Endothelial cell of hepatic sinusoid (primary cell): ENCODE data around the gene PRKN.

ENCODE experiments used
- in situ Hi-C: cut with HindIII; loops from 2 replicates; pipeline ENCODE4 v1.10.0; 2017; ENCODE audit warnings: low sequenced_read_pairs

The PRKN gene

DNA sequence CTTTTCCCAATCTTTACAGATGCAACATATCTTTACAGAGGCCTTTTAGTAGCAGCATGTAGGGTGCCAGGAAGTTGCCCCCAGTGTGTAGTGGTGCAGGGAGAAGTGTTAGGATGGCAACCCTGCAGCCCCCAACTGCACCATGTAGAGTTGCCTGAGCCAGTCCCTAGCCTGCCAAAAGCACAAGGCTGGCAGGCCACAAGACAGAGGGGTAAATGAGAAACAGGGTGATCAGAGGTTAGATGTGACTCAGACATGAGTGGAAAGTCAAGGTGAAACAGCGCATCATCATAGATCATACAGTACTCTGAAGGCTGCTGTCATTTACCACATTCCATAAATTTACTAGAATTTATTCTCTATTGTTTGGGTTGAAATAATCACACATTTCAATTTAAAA, 467.5 kb downstream of the PRKN start:
- in situ Hi-C loops: no loop called here

DNA sequence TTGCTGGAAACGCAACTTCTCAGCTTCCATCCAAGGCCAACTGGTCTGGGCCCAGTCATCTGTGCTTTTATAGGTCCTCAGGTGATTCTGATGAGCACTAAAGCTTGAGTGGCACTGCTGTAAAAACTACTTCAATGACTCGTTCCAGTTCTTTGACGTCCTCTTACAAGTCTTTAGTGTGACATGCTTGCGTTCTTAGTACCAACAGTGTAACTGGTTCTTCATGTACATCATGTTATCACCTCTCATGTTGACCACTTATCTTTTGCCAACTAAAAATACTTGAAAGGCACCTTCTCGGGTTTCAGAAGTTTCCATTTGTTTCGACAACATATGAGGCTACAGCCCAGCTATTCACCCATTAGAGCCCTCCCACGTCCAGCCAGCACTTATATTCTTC, 468.9 kb downstream of the PRKN start:
- in situ Hi-C loops: no loop called here

GRCh38 chr6:162256361-162256760, 471.2 kb downstream of the PRKN start:
- in situ Hi-C loops: no loop called here

- in situ Hi-C loops: no loop called here
These were observed 476.3 kb downstream of the PRKN start for GRCh38 chr6:162251257-162251656.

- in situ Hi-C loops: no loop called here
These were observed 477.5 kb downstream of the PRKN start for GRCh38 chr6:162249907-162250642.

GRCh38 chr6:162245830-162246420, 481.6 kb downstream of the PRKN start:
- in situ Hi-C loops: no loop called here

DNA sequence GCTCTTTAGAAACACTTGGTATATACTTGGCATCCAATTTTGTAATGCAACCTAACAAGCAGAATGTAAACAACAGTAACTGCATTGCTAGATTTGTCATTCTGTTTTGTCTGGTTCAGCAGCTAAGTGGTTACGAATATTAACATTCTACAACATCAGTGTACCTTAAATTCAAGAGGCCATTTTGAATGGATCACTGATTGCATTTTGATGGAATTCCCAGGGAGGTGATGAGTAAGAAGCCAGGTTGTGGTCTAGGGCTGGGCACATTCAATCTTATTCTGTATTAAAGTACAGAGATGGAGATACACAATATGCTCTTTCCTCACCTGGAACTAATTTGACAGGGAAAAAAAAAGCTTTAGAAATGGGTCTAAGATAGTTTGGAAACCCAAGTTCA, 483.5 kb downstream of the PRKN start:
- in situ Hi-C loops: no loop called here

DNA sequence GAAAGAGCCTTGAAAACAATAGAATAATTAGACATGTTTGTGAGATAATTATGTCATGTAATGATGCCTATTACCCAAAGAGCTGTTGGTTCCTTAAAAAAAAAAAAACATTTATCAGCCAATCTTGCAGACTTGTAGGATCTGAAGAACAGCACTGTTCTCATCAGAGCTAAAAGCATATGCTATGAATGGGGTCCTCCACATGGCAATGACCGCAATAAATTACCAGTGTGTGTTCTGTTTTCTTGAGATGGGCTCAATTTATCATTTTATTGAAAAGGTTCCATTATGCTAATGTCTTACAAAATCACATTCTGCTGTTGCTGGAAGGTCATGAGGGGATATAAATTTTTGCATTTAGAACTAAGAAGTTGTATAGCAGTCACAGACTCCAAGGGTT, 484.7 kb downstream of the PRKN start:
- in situ Hi-C loops: no loop called here

- in situ Hi-C loops: no loop called here
These were observed 488.2 kb downstream of the PRKN start for GRCh38 chr6:162239330-162239729.

GRCh38 chr6:162238675-162239074, 488.9 kb downstream of the PRKN start:
- in situ Hi-C loops: no loop called here

DNA sequence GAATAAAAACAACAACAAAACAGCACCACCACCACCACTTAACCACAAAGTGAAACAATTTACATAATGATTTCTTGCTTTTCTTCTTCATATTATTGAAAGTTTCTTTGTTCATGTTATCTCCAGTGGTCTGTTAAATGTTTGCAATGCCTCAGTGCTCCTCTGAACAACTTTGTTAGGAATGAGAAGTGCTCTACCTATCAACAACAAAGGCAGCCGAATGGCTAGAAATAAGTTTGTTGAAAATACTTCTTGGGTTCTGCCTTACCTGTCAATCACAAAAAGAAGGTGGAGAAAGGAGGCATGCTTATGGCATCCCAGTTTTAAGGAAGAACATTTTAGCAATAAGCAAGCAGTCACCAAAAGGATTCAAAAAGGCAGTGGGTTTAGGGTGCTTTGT, 490.2 kb downstream of the PRKN start:
- in situ Hi-C loops: no loop called here

- in situ Hi-C loops: no loop called here
These were observed 492.9 kb downstream of the PRKN start for GRCh38 chr6:162234631-162235030.

DNA sequence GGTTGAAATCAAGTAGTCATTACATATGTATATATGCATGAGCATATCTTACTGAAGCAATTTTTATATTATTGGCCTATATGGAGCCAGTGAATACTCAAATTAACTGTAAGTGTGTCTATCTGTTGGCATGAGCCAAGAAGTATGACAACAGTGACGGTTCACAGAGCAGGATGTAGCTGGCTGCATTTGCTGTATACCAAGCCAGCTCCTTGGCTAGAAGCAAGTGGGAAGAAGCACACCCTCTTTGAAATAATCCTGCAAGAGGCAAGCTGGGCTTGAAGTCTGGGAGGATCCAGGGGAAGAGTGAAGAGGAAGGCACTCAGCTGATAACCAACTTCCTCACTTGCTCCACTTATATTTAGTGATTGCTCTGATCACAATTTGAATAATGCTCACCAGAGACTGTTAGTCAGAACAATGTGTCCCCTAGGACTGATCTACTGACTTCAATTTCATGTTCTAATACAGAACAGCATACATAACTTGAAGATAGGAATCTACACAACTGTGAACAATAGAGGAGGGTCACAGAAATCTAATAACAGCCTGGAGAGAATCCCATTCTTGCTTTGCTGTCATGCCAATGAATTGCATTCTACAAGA, 497.3 kb downstream of the PRKN start:
- in situ Hi-C loops: no loop called here

GRCh38 chr6:162229093-162229492, 498.5 kb downstream of the PRKN start:
- in situ Hi-C loops: no loop called here

DNA sequence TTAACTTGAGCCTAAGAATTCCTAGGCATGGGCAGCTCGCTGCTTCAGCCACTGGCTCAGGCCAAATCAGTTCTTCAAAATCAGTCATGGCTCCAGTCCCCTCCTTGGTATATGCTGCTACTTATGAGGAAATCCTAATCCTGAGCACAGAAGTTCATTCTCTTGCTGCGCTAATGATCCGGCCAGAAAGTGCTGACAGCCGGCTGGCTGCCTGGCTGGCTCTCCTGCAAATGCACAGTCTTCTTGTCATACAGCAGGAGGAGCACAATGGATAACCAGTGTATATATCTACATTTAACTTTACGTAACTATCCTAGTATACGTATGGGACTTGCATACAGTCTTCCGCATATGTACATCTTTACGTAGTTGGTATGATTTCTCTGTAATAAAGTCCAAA, 500.8 kb downstream of the PRKN start:
- in situ Hi-C loops: no loop called here

- in situ Hi-C loops: no loop called here
These were observed 505.0 kb downstream of the PRKN start for GRCh38 chr6:162222521-162222920.

- in situ Hi-C loops: no loop called here
These were observed 506.7 kb downstream of the PRKN start for GRCh38 chr6:162220876-162221275.

- in situ Hi-C loops: no loop called here
These were observed 508.3 kb downstream of the PRKN start for GRCh38 chr6:162219266-162219665.

DNA sequence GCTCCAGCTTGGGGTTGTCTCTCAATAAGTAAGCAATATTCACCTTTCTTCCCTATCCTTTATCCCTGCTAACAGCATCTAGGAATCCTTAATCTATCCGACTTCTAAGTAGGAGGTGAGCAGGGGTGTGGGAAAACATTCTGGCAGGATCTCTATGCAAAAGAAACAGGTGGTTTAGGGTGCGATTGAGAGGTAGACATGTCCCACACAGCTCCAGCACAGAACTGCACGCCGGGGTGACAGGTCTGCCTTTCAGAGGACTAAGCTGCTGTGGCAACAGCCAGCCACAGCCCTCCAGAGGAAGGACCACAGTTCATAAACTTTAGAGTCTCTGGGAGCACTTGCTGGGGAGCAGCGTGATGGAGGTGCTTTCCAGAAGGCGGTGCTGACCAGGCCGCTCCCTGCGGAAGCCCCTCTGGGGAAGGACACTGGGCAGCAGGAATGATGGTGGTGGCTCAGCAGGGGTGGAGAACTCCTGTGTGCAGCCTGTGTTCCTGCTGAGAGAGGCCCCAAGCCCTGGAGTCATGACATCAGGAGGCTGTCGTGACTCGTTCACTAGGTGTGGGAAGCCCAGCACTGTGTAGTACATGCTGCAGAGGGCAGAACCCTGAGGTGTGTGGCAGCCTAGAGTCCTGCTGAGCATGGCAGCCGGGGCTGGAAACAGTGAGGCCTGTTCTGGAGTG, 509.6 kb downstream of the PRKN start:
- in situ Hi-C loops: no loop called here

- in situ Hi-C loops: no loop called here
These were observed 510.5 kb downstream of the PRKN start for GRCh38 chr6:162217058-162217457.

DNA sequence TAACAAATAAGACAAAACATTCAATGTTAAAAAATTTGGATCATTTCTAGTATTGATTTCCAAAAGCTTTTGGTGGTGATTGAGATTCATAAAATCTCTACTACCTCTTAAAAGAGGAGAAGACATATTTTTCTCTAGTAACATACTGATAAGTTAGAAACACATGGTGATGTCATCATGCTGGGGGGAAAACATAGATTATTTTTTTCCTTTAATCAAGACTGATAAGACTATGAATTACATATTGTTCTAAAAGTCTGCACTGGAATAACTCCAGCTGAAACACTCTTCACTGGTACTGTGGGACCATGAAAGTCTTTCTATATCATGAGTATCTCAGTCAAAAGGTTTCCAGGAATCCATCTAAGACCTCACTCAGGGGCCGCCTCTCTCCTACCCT, 515.8 kb downstream of the PRKN start:
- in situ Hi-C loops: no loop called here

- in situ Hi-C loops: no loop called here
These were observed 516.5 kb downstream of the PRKN start for GRCh38 chr6:162211022-162211421.
